Vagina (tissue), 2 donors: ENCODE results near the gene WDFY3.

Experiments used
- CTCF ChIP-seq, 3 experiments: fragments of 450-650 bp in 2 of 3; fragments of 200-600 bp in 1 of 3; sonication (generic) in 1 of 3; IDR thresholded peaks; one replicate each; pipeline ENCODE4 v1.5.1; 2017 to 2019; ENCODE audit warnings: antibody characterized with exemption in 3 of 3, mild to moderate bottlenecking in 2 of 3, moderate library complexity in 2 of 3
- POLR2AphosphoS5 ChIP-seq, 2 donors: sonication (generic); formaldehyde crosslinking; IDR thresholded peaks; one replicate each; pipeline ENCODE4 v1.9.0; 2017; ENCODE audit warnings: antibody characterized with exemption in 2 of 2, mild to moderate bottlenecking in 2 of 2, low read depth in 1 of 2; ENCODE audit not compliant: insufficient read depth in 1 of 2

GRCh38 chr4:84917086-84917821 lies 49.2 kb downstream of the WDFY3 start:
- TF ChIP-seq CTCF (IDR thresholded peaks at IDR 0.05) (no peak), POLR2AphosphoS5 (IDR thresholded peaks at IDR 0.05; ENCODE audit: insufficient read depth in 1 of 2, low read depth in 1 of 2) (no peak)
